Measurements from ENCODE around the gene CTNNA3.

Gene CTNNA3

DNA sequence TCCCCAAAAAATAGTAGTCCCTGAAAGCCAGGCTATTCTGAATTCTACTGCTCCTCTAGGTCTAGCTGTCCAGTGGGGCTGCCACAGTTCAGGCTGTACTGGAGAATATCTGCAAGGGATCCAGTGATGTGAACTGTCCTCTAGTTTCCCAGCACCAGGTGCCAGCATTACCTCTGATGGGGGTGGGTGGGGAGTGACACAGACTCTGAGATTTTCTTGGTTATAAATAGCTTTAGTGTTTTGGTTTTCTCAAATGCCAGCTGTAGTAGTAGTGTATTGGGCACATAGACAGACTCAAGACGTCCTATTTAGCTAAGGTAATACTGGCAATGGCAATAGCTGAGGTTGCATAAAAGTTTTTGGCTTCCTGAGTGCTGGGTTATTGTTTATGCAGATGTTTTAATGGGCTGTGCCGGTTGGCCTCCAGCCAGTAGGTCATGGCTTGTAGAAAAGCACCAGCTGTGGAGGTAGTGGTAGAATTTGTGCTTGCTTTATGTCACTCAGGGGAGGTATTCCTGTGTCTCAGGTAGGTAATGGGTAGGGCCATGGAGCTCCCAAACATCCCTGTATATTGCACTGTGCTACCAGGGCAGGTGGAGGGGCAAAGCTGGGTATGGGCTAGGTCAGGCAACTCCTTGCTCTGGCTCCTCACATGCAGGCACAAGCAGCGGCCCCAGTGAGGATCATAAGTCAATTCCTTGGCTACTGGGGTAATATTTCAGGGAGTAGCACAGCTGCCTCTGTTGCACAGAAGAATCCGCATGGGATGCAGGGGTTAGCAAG lies 1108.9 kb downstream of the CTNNA3 start:
- Histone ChIP-seq H3K27me3 (no peaks in the 10 kb centered on the region), H3K4me1 (no peaks in the 10 kb centered on the region), H3K9me3 (no peaks in the 10 kb centered on the region), H3K36me3 (no peaks in the 10 kb centered on the region), H3K4me3 (ENCODE audit: low read depth, low read length) (no peak overlapping the region)
- TF ChIP-seq, protein P1, sequence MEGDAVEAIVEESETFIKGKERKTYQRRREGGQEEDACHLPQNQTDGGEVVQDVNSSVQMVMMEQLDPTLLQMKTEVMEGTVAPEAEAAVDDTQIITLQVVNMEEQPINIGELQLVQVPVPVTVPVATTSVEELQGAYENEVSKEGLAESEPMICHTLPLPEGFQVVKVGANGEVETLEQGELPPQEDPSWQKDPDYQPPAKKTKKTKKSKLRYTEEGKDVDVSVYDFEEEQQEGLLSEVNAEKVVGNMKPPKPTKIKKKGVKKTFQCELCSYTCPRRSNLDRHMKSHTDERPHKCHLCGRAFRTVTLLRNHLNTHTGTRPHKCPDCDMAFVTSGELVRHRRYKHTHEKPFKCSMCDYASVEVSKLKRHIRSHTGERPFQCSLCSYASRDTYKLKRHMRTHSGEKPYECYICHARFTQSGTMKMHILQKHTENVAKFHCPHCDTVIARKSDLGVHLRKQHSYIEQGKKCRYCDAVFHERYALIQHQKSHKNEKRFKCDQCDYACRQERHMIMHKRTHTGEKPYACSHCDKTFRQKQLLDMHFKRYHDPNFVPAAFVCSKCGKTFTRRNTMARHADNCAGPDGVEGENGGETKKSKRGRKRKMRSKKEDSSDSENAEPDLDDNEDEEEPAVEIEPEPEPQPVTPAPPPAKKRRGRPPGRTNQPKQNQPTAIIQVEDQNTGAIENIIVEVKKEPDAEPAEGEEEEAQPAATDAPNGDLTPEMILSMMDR (IDR thresholded peaks at IDR 0.05; ENCODE audit: low read depth, low read length), result no peak
- no peak for DNase-seq

DNA sequence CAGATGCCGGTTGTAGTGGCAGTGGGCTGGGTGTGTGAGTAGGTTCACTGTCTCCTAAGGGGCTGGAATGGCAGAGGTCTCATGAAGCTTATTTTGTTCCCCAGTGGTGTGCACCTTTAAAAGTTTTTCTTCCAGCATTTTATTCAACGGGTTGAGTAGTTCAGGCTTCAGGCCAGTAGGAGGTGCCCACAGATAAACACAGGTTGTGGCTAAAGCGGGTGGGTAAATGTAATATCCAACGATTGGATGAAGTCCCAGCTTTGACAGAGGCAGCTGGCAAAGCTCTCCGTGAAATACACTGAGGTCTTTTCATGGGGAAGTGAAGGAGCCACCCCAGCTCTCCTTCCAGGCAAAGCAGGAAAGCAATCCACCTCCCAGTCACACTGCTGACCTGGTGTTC lies 1109.9 kb downstream of the CTNNA3 start:
- DNase-seq, result peak; percentile 18
- Histone ChIP-seq H3K4me1 (no peaks in the 10 kb centered on the region), H3K4me3 (ENCODE audit: low read depth, low read length) (no peak overlapping the region), H3K9me3 (no peaks in the 10 kb centered on the region), H3K36me3 (no peaks in the 10 kb centered on the region), H3K27me3 (no peaks in the 10 kb centered on the region)
- TF ChIP-seq, protein P1 (IDR thresholded peaks at IDR 0.05; ENCODE audit: low read depth, low read length), result peak; percentile 49

DNA sequence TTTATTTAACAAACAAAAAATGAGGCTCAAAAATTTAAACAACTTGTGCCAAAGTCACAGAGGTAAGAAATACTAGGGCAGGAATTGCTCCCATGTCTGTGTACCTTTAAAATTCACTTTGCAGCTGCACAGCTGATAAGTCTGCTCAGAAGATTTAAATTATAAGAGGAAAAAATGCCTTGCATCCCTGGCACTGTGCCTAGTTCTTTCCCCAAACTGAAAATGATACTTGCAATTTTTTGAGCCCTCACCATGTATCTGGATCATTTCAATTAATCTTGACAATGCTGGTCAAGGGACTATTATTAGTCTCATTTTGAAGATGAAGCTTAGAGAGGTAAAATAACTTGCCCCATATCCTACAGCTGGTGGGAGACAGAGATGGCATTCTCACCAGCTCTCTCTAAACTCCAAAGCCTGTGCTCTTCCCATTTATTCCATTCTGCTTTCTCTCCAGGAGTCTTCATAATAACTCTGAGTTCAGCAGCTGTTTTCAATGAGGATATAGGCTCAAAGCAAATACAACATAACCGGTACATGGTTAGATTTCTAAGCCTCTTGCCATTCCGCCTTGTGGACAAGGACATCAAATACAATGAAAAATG lies 1120.6 kb downstream of the CTNNA3 start:
- H3K36me3 ChIP-seq, result no peaks in the 10 kb centered on the region
- H3K4me1 ChIP-seq, result no peaks in the 10 kb centered on the region; the same call in 1 of the 2 replicates
- no peaks in the 10 kb centered on the region for H3K27me3 ChIP-seq
- H3K9me3 ChIP-seq, result no peaks in the 10 kb centered on the region
- DNase-seq, result no peak
- no peak overlapping the region for H3K4me3 ChIP-seq (ENCODE audit: low read depth, low read length)
- TF ChIP-seq, protein P1 (IDR thresholded peaks at IDR 0.05; ENCODE audit: low read depth, low read length), result no peak

DNA sequence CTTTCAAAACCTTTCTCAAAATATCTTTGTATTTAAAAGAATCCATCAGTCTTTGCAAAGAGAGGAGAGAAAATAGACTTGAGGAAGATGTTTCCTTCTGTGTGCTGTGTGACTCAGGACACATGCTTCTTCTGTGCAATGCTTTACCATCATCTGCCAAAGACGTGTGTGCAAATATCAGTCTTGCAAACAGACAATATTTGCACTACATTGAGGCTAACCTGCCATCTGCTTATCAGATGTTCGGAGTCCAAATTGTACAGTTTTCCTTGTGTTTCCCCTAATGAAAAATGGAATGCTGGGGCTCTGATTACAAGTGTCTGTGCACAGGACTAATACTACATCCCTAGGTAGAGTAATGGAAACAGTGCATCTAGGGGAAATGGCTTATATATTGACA lies 1123.3 kb downstream of the CTNNA3 start:
- H3K4me1 ChIP-seq, result no peaks in the 10 kb centered on the region; the same call in 1 of the 2 replicates
- no peaks in the 10 kb centered on the region for H3K9me3 ChIP-seq
- no peak for DNase-seq
- H3K4me3 ChIP-seq (ENCODE audit: low read depth, low read length), result no peak overlapping the region
- no peaks in the 10 kb centered on the region for H3K36me3 ChIP-seq
- no peaks in the 10 kb centered on the region for H3K27me3 ChIP-seq
- TF ChIP-seq, protein P1 (IDR thresholded peaks at IDR 0.05; ENCODE audit: low read depth, low read length), result no peak

DNA sequence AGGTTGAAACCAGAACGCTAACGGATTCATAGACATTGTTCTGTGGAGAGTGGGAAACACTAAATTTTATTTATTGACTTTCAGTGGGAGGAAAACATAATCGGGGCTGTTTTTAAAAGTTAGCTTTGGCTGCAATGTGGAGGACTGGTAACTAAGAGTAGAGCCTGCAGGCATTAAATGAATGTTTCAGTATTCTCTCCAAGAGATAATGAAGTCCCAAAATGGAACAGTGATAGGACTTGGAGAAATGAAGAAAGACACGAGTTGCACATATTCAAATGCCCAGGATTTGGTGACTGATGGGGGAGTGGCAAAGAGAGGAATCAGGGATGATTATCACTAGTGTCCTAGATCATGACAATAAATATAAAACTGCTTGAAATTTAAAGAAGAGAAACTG lies 1130.0 kb downstream of the CTNNA3 start:
- H3K4me1 ChIP-seq, result no peaks in the 10 kb centered on the region
- H3K9me3 ChIP-seq, result no peaks in the 10 kb centered on the region
- no peaks in the 10 kb centered on the region for H3K27me3 ChIP-seq
- H3K4me3 ChIP-seq (ENCODE audit: low read depth, low read length), result no peak overlapping the region
- H3K36me3 ChIP-seq, result no peaks in the 10 kb centered on the region
- no peak for DNase-seq
- TF ChIP-seq, protein P1 (IDR thresholded peaks at IDR 0.05; ENCODE audit: low read depth, low read length), result no peak

DNA sequence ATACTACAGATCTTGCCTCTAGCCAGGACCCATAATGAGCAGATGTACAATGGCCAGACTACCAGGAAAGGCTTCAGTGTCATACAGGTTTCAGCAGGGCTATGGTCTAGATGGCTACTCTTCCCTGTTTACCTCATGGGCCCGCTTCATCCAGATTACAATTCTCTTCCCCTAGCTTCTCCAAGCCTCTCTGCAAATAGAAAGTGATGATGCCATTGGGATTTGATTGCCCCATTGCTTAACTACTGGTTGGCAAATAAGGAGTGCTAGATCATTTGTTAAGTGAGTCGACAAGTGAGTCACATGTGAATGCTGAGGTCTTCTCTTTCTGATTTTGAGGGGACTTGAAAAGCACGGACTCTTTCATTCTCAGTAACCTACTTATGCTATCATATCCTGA lies 1131.7 kb downstream of the CTNNA3 start:
- no peak overlapping the region for H3K4me3 ChIP-seq (ENCODE audit: low read depth, low read length)
- TF ChIP-seq, protein P1 (IDR thresholded peaks at IDR 0.05; ENCODE audit: low read depth, low read length), result no peak
- H3K4me1 ChIP-seq, result no peaks in the 10 kb centered on the region
- H3K27me3 ChIP-seq, result no peaks in the 10 kb centered on the region
- H3K9me3 ChIP-seq, result no peaks in the 10 kb centered on the region
- DNase-seq, result no peak
- no peaks in the 10 kb centered on the region for H3K36me3 ChIP-seq

Measured in BE2C (cell line).